Heart left ventricle (tissue), 16 donors: ENCODE data around the gene XK. TPM values are rescaled to one million over a fixed set of nuclear protein-coding genes. Genes with fewer than 3 reads are reported as not detected.
"Not testable (repeated sequence)": the region's sequence is repeated elsewhere in the genome, so short reads cannot be mapped to it uniquely, and the experiment has no call there.

Experiments
- ATAC-seq, 4 donors: fragments of 200-7000 bp; cut with Tn5 transposase; one replicate each; pipeline ENCODE4 v1.9.1; 2020 to 2022; ENCODE audit warnings: moderate library complexity in 4 of 4, mild to moderate bottlenecking in 3 of 4, moderate number of reproducible peaks in 1 of 4
- DNase-seq, 5 donors: peaks; one replicate each; pipeline ENCODE4 v3.0.0-alpha.2; 2020
- H3K27ac ChIP-seq, 12 donors: fragments of 200-600 bp; sonication (generic) in 4 of 12; one replicate each; pipeline versions ENCODE4 v1.5.0 to v1.8.0; 2016 to 2022; ENCODE audit warnings: mild to moderate bottlenecking in 2 of 12
- H3K27me3 ChIP-seq, 9 donors: fragments of 200-600 bp; sonication (generic) in 2 of 9; one replicate each; pipeline versions ENCODE4 v1.5.1 to v1.8.0; 2016 to 2022; ENCODE audit warnings: mild to moderate bottlenecking in 3 of 9
- H3K36me3 ChIP-seq, 9 donors: fragments of 200-600 bp; sonication (generic) in 2 of 9; one replicate each; pipeline versions ENCODE4 v1.5.0 to v1.8.0; 2018 to 2022; ENCODE audit warnings: mild to moderate bottlenecking in 2 of 9
- H3K4me1 ChIP-seq, 12 donors: fragments of 200-600 bp; sonication (generic) in 4 of 12; one replicate each; pipeline versions ENCODE4 v1.5.0 to v1.8.0; 2016 to 2022; ENCODE audit warnings: mild to moderate bottlenecking in 3 of 12
- H3K4me3 ChIP-seq, 12 donors: fragments of 200-600 bp; sonication (generic) in 4 of 12; one replicate each; pipeline versions ENCODE4 v1.5.0 to v1.8.0; 2017 to 2022; ENCODE audit warnings: mild to moderate bottlenecking in 9 of 12, moderate library complexity in 4 of 12
- H3K9me3 ChIP-seq, 12 donors: fragments of 200-600 bp; sonication (generic) in 4 of 12; one replicate each; pipeline versions ENCODE4 v1.5.0 to v1.8.0; 2016 to 2022; ENCODE audit warnings: mild to moderate bottlenecking in 1 of 12
- CTCF ChIP-seq, 12 donors: fragments of 200-600 bp; sonication (generic) in 4 of 12; IDR thresholded peaks; one replicate each; pipeline versions ENCODE4 v1.5.0 to v1.8.0; 2018 to 2022; ENCODE audit warnings: antibody characterized with exemption in 12 of 12, mild to moderate bottlenecking in 5 of 12
- POLR2A ChIP-seq, 2 donors: fragments of 450-650 bp; IDR thresholded peaks; one replicate each; pipeline ENCODE4 v1.6.1; 2017; ENCODE audit warnings: antibody characterized with exemption in 2 of 2, mild to moderate bottlenecking in 2 of 2, moderate library complexity in 2 of 2
- WGBS, 4 donors: extraction: QIAGEN DNeasy Blood & Tissue Kit in 2 of 4; methylation state at CpG; one replicate each; pipeline versions ENCODE4 v1.1.5 to v1.1.7; 2013 to 2018; 5-methylcytosine and 5-hydroxymethylcytosine counted together
- intact Hi-C, 10 donors: fragments of 100-400 bp; cut with DNase I; formaldehyde crosslinking; loops; one replicate each; pipeline versions ENCODE4 v1.11.1 to v1.14.2; 2022
- polyA plus RNA-seq, 2 donors: library from polyadenylated mRNA; stranded (reverse); fragments of 200-250 nt; gene quantifications; one replicate each; pipeline ENCODE4 v1.2.3, GENCODE V29; 2013
- total RNA-seq, 9 donors: library from RNA; depleted of rRNA in 2 of 9; stranded (reverse); fragments of >200 nt in 2 of 9; fragmentation: NEBNext Ultra II Directional in 3 of 9; extraction: Animal tissue kit (Norgen Biotek cat#: 25700) in 3 of 9; gene quantifications; one replicate each; pipeline versions ENCODE4 v1.1.0 to v1.2.4, GENCODE V29; 2016 to 2023
- donor health status: ischemic (EF 13 %, LVEDD 7.1; RV severe dilation, severe dysfunction).
- donor health status: healthy with polysubstance abuse.
- donor health status: DM: no; HTN: yes; CAD: no.
- donor health status: DM: no; HTN: no; CAD: no.
- donor health status: ischemic (EF 25% LVEDD 6.9; RV normal size, moderate dysfunction).
- donor health status: ischemic (EF 25% LVEDD 5.7; RV mildly dilated, moderate dysfunction).
- donor health status: healthy.
- donor health status: DM: yes; HTN: yes; CAD: no.
- donor health status: ischemic (EF 35%, LVEDD 5.7; RV mildly dilated, moderate dysfunction).
- donor health status: nonischemic (EF 11% LVEDD 7.7; RV severe dilation, severe dysfunction).
- donor health status: DM: yes; HTN: yes; CAD: no.
- donor health status: PGD.
- donor health status: ischemic (EF 29% LVEDD 5.4; RV normal size, mild dysfunction).
- donor health status: nonischemic (EF 23%, LVEDD 6.1; RV moderate dilation, normal function).

XK gene
- total and polyA plus RNA-seq, 11 donors = 2.6 to 16.4 (median 8.7) TPM

- DNase-seq (no peak), ATAC-seq (no peak)
- Histone ChIP-seq H3K9me3 (no peaks in the 10 kb centered on the region), H3K4me3 (no peak overlapping the region), H3K36me3 (no peaks in the 10 kb centered on the region), H3K27ac (no peak overlapping the region), H3K27me3 (peaks cover 0 to 6% (median 0%) of the 10 kb centered on the region in 9 donors), H3K4me1 (no peaks in the 10 kb centered on the region)
- intact Hi-C loops = no loop called here
- 39 to 85% (median 73%) methylated on average over 3 of the region's 3 CpGs for WGBS, 4 donors
- TF ChIP-seq POLR2A (IDR thresholded peaks at IDR 0.05) = no peak
- no peak for TF ChIP-seq CTCF (IDR thresholded peaks at IDR 0.05)
These were observed 43.7 kb upstream of the XK start for GRCh38 chrX:37641859-37642258.

GRCh38 chrX:37644381-37645305 is 40.9 kb upstream of the XK start:
- intact Hi-C loops = no loop called here
- Histone ChIP-seq H3K36me3 (no peaks in the 10 kb centered on the region), H3K9me3 (peaks cover 0 to 6% (median 0%) of the 10 kb centered on the region in 12 donors), H3K27me3 (peaks cover 0 to under 1% (median 0%) of the 10 kb centered on the region in 9 donors), H3K27ac (no peak overlapping the region), H3K4me3 (no peak overlapping the region), H3K4me1 (no peaks in the 10 kb centered on the region)
- no peak for DNase-seq
- ATAC-seq = no peak
- 45 to 67% (median 50%) methylated on average over 6 of the region's 6 CpGs for WGBS, 4 donors
- TF ChIP-seq CTCF (IDR thresholded peaks at IDR 0.05) (no peak), POLR2A (IDR thresholded peaks at IDR 0.05) (no peak)

- DNase-seq (no peak), ATAC-seq (no peak)
- intact Hi-C loops = no loop called here
- Histone ChIP-seq H3K36me3 (no peaks in the 10 kb centered on the region), H3K4me3 (no peak overlapping the region), H3K27ac (no peak overlapping the region), H3K9me3 (peaks cover 0 to 6% (median 0%) of the 10 kb centered on the region in 12 donors), H3K27me3 (no peaks in the 10 kb centered on the region), H3K4me1 (no peaks in the 10 kb centered on the region)
- no peak for TF ChIP-seq POLR2A (IDR thresholded peaks at IDR 0.05)
- no peak for TF ChIP-seq CTCF (IDR thresholded peaks at IDR 0.05)
These were observed 39.3 kb upstream of the XK start for GRCh38 chrX:37646254-37646653.

- H3K9me3 ChIP-seq, ATAC-seq, H3K36me3 ChIP-seq, DNase-seq, intact Hi-C loops, H3K27me3 ChIP-seq, H3K4me3 ChIP-seq, H3K4me1 ChIP-seq, H3K27ac ChIP-seq: not testable (repeated sequence)
- WGBS, 4 donors = 72 to 98% (median 85%) methylated on average over 2 of the region's 2 CpGs
These were observed 34.7 kb upstream of the XK start for GRCh38 chrX:37650879-37651278.
